ENCODE data around the gene DENND4A.

DENND4A gene

GRCh38 chr15:65836665-65837064, 44.6 kb upstream of the DENND4A start:
- Histone ChIP-seq H3K27me3 (replicated peaks; ENCODE audit: control insufficient read depth, insufficient read depth, low read length) (no peaks in the 10 kb centered on the region), H3K36me3 (ENCODE audit: control insufficient read depth, insufficient read depth, low read length) (no peaks in the 10 kb centered on the region), H3K4me3 (replicated peaks; ENCODE audit: low read depth, low read length) (no peak overlapping the region)
- no peak for DNase-seq (ENCODE audit: extremely low read depth, insufficient read length)
- TF ChIP-seq, protein P1, sequence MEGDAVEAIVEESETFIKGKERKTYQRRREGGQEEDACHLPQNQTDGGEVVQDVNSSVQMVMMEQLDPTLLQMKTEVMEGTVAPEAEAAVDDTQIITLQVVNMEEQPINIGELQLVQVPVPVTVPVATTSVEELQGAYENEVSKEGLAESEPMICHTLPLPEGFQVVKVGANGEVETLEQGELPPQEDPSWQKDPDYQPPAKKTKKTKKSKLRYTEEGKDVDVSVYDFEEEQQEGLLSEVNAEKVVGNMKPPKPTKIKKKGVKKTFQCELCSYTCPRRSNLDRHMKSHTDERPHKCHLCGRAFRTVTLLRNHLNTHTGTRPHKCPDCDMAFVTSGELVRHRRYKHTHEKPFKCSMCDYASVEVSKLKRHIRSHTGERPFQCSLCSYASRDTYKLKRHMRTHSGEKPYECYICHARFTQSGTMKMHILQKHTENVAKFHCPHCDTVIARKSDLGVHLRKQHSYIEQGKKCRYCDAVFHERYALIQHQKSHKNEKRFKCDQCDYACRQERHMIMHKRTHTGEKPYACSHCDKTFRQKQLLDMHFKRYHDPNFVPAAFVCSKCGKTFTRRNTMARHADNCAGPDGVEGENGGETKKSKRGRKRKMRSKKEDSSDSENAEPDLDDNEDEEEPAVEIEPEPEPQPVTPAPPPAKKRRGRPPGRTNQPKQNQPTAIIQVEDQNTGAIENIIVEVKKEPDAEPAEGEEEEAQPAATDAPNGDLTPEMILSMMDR (IDR thresholded peaks at IDR 0.05; ENCODE audit: insufficient read depth, low read length, poor library complexity, severe bottlenecking) = peak; percentile 72

DNA sequence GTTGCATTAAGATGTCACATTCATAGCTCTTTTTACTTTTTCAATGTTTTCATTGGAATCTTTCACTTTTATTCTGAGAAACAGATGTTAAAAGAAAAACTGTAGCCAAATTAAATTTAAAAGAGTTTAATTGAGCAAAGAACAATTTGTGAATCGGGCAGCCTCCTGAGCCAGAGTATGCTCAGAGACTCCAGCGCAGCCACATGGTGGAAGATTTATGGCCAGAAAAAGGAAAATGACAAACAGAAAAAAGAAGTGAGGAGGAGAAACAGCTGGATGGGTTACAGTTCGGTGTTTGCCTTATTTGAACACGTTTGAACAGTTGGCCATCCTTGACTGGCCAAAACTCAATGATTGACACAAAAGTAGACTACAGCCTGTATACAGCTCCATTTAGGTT, 43.4 kb upstream of the DENND4A start:
- DNase-seq (ENCODE audit: extremely low read depth, insufficient read length) = no peak
- TF ChIP-seq, protein P1 (IDR thresholded peaks at IDR 0.05; ENCODE audit: insufficient read depth, low read length, poor library complexity, severe bottlenecking) = no peak
- no peaks in the 10 kb centered on the region for H3K27me3 ChIP-seq (replicated peaks; ENCODE audit: control insufficient read depth, insufficient read depth, low read length)
- H3K4me3 ChIP-seq (replicated peaks; ENCODE audit: low read depth, low read length) = no peak overlapping the region
- H3K36me3 ChIP-seq (ENCODE audit: control insufficient read depth, insufficient read depth, low read length) = no peaks in the 10 kb centered on the region

DNA sequence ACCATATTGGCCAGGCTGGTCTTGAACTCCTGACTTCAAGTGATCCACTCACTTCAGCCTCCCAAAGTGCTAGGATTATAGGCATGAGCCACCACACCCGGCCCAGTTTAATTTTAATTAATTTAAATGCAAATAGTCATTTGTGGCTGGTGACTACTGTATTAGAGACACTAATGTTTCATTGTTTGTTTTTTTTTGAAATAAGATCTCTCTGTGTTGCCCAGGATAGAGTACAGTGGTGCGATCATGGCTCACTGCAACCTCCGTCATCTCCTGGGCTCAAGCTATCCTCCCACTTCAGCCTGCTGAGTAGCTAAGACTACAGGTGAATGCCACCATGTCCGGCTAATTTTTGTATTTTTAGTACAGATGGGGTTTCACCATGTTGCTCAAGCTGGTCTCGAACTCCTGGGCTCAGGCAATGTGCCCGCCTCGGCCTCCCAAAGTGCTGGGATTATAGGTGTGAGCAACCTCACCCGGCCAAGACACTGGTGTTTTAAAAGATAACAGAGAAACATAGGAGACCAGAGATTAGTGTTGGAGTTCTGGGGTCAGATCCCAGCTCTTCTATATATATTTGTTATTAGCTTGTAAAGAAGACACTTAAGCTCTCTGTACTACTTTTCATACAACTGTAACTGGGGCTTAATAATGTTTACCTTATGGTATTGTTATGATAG, 42.6 kb upstream of the DENND4A start:
- no peak overlapping the region for H3K4me3 ChIP-seq (replicated peaks; ENCODE audit: low read depth, low read length)
- H3K27me3 ChIP-seq (replicated peaks; ENCODE audit: control insufficient read depth, insufficient read depth, low read length) = no peaks in the 10 kb centered on the region
- no peaks in the 10 kb centered on the region for H3K36me3 ChIP-seq (ENCODE audit: control insufficient read depth, insufficient read depth, low read length)
- TF ChIP-seq, protein P1 (IDR thresholded peaks at IDR 0.05; ENCODE audit: insufficient read depth, low read length, poor library complexity, severe bottlenecking) = no peak
- no peak for DNase-seq (ENCODE audit: extremely low read depth, insufficient read length)

DNA sequence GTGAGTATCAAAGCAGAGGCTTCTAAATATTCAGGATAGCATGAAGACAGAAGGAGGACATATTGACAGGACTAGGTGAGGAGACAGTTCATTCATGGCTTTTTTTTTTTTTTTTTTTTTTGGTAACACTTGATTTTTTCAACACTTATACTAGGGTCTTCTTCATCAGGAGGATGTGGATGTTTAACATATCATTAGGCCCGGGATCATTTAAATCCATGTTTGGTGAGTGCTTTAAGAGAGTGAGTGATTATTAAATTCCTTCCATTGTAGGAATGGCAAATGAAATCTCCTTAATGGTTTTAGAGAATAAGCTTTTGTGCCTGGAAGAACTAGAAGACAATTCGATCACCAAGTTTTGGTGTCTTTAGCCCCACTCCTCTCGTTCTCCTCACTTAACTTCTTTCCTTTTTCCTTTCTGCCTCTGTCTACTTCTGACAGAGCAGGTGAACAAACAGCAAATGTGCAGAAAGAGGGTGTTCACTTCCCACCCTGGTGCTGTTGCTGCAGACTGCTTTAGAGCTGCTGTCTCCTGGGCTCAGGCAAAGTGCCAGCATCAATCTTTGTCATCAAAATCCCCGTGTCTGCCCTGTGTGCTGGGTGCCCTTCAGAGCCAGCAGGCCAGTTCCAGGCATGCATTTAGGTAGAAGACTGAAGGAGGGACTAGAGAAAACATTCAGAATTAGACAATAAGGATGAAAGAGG, 41.6 kb upstream of the DENND4A start:
- TF ChIP-seq, protein P1 (IDR thresholded peaks at IDR 0.05; ENCODE audit: insufficient read depth, low read length, poor library complexity, severe bottlenecking) = no peak
- DNase-seq (ENCODE audit: extremely low read depth, insufficient read length) = no peak
- H3K4me3 ChIP-seq (replicated peaks; ENCODE audit: low read depth, low read length) = no peak overlapping the region

GRCh38 chr15:65832549-65833364, 40.7 kb upstream of the DENND4A start:
- no peaks in the 10 kb centered on the region for H3K36me3 ChIP-seq (ENCODE audit: control insufficient read depth, insufficient read depth, low read length)
- no peaks in the 10 kb centered on the region for H3K27me3 ChIP-seq (replicated peaks; ENCODE audit: control insufficient read depth, insufficient read depth, low read length)
- H3K4me3 ChIP-seq (replicated peaks; ENCODE audit: low read depth, low read length) = no peak overlapping the region
- peak; percentile 70 for DNase-seq (ENCODE audit: extremely low read depth, insufficient read length)
- TF ChIP-seq, protein P1 (IDR thresholded peaks at IDR 0.05; ENCODE audit: insufficient read depth, low read length, poor library complexity, severe bottlenecking) = no peak

More for the DNA sequence above, 41.6 kb upstream of the DENND4A start:
- no peaks in the 10 kb centered on the region for H3K36me3 ChIP-seq (ENCODE audit: control insufficient read depth, insufficient read depth, low read length)
- no peaks in the 10 kb centered on the region for H3K27me3 ChIP-seq (replicated peaks; ENCODE audit: control insufficient read depth, insufficient read depth, low read length)
